ENCODE measurements around the gene CNST. TPM values are rescaled to one million over a fixed set of nuclear protein-coding genes. Genes with fewer than 3 reads are reported as not detected.

The CNST gene
- total RNA-seq, 1 experiment from 2014 or later, result 21.7 TPM

DNA sequence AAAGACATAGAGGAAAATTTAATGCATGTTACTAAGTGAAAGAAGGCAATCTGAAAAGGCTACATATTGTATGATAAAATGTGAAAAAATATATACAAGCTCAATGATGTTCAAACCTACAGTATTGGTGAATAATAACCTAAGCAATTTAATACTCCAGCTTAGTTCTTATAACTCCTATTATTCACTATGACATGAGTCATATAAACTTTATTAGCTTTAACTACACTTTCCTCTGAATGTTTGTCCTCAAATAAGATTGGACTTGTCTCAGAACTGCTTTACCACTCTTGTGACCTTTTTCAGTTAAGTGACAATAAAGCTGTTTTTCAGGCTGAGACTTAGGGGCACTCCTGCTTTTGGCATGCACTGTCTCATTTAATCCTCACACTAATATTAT lies 50.9 kb downstream of the CNST start:
- DNase-seq, result no peak
- H3K9me3 Mint-ChIP-seq (ENCODE audit: low read depth, unreplicated experiment), result no peaks in the 10 kb centered on the region
- H3K4me3 Mint-ChIP-seq (ENCODE audit: low read depth, unreplicated experiment), result no peak overlapping the region
- no peaks in the 10 kb centered on the region for H3K36me3 Mint-ChIP-seq (ENCODE audit: insufficient read depth, unreplicated experiment)
- no TSS peak for BruUV-seq (replicated peaks)
- TF ChIP-seq, protein P1, sequence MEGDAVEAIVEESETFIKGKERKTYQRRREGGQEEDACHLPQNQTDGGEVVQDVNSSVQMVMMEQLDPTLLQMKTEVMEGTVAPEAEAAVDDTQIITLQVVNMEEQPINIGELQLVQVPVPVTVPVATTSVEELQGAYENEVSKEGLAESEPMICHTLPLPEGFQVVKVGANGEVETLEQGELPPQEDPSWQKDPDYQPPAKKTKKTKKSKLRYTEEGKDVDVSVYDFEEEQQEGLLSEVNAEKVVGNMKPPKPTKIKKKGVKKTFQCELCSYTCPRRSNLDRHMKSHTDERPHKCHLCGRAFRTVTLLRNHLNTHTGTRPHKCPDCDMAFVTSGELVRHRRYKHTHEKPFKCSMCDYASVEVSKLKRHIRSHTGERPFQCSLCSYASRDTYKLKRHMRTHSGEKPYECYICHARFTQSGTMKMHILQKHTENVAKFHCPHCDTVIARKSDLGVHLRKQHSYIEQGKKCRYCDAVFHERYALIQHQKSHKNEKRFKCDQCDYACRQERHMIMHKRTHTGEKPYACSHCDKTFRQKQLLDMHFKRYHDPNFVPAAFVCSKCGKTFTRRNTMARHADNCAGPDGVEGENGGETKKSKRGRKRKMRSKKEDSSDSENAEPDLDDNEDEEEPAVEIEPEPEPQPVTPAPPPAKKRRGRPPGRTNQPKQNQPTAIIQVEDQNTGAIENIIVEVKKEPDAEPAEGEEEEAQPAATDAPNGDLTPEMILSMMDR (IDR thresholded peaks at IDR 0.05; ENCODE audit: unreplicated experiment), result no peak
- H3K4me1 Mint-ChIP-seq (ENCODE audit: low read depth, unreplicated experiment), result no peaks in the 10 kb centered on the region
- H3K27me3 Mint-ChIP-seq (ENCODE audit: unreplicated experiment), result no peaks in the 10 kb centered on the region
- intact Hi-C loops (cut with micrococcal nuclease; ENCODE audit: unreplicated experiment), result no loop called here
- H3K27ac Mint-ChIP-seq (ENCODE audit: unreplicated experiment), result no peak overlapping the region
- CTCF ChIA-PET, result interaction anchor here (0.6 to 1.5 kb wide), 3 partner anchors 8 to 1995 kb away, joined by 3 to 6 read pairs (median 4); no protein-coding TSS in a partner anchor

DNA sequence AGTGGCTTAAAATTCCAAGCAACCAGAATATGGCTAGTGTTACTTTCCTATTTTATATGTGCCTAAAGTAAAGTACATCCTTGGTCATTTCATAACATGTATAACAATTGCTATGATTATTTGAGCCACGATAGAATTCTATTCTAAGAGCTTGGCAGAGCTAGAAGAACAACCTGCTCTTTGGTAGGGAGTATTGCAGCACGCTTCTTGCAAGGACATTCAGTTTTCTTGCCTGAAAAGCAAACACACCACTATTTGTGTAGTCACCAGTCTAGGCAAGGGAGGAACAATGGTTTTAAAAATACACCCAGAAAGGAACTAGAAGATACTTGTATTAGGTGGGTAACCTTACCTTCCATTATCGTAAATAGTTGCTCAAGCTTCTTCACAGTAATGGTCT lies 51.5 kb downstream of the CNST start:
- CTCF ChIA-PET, result interaction anchor here (1.4 to 1.5 kb wide), 2 partner anchors 9 to 11 kb away, joined by 3 to 6 read pairs; no protein-coding TSS in a partner anchor
- no peaks in the 10 kb centered on the region for H3K27me3 Mint-ChIP-seq (ENCODE audit: unreplicated experiment)
- TF ChIP-seq, protein P1 (IDR thresholded peaks at IDR 0.05; ENCODE audit: unreplicated experiment), result no peak
- no peaks in the 10 kb centered on the region for H3K4me1 Mint-ChIP-seq (ENCODE audit: low read depth, unreplicated experiment)
- H3K27ac Mint-ChIP-seq (ENCODE audit: unreplicated experiment), result no peak overlapping the region
- H3K36me3 Mint-ChIP-seq (ENCODE audit: insufficient read depth, unreplicated experiment), result no peaks in the 10 kb centered on the region
- no peaks in the 10 kb centered on the region for H3K9me3 Mint-ChIP-seq (ENCODE audit: low read depth, unreplicated experiment)
- no peak overlapping the region for H3K4me3 Mint-ChIP-seq (ENCODE audit: low read depth, unreplicated experiment)
- intact Hi-C loops (cut with micrococcal nuclease; ENCODE audit: unreplicated experiment), result no loop called here
- no TSS peak for BruUV-seq (replicated peaks)
- DNase-seq, result no peak

DNA sequence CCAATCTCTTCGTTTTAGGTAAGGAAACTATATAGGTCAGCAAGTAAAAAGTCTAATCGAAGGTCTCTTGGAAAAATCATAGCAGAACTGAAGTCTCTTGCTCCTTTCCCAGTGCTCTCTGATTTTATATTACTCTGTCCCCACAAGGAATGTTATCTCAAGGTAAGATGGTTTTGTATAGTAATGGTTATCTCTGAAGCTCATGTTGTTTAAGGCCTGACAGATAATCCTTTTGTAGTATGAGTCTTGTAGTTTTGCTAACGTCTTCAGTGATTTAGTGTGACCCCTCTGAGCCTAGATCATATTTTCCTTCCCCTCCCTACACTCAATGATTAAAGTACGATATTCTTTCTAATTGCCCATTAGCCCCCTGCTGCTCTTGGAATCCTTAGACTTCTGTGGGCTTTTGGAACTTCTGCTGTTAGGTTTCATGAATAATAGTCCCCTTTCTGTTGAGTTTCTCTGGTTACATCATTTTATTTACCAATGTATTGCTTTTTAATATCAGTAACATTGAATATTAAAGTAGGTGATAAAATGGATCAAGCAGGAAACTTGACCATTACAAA lies 52.1 kb downstream of the CNST start:
- no peak overlapping the region for H3K27ac Mint-ChIP-seq (ENCODE audit: unreplicated experiment)
- H3K4me3 Mint-ChIP-seq (ENCODE audit: low read depth, unreplicated experiment), result no peak overlapping the region
- TF ChIP-seq, protein P1 (IDR thresholded peaks at IDR 0.05; ENCODE audit: unreplicated experiment), result no peak
- DNase-seq, result no peak
- BruUV-seq (replicated peaks), result no TSS peak
- CTCF ChIA-PET, result interaction anchor here (1.5 kb wide), 1 partner anchor 10 kb away, joined by 3 read pairs; no protein-coding TSS in a partner anchor
- no peaks in the 10 kb centered on the region for H3K9me3 Mint-ChIP-seq (ENCODE audit: low read depth, unreplicated experiment)
- no peaks in the 10 kb centered on the region for H3K36me3 Mint-ChIP-seq (ENCODE audit: insufficient read depth, unreplicated experiment)
- H3K27me3 Mint-ChIP-seq (ENCODE audit: unreplicated experiment), result no peaks in the 10 kb centered on the region
- no peaks in the 10 kb centered on the region for H3K4me1 Mint-ChIP-seq (ENCODE audit: low read depth, unreplicated experiment)
- intact Hi-C loops (cut with micrococcal nuclease; ENCODE audit: unreplicated experiment), result no loop called here

DNA sequence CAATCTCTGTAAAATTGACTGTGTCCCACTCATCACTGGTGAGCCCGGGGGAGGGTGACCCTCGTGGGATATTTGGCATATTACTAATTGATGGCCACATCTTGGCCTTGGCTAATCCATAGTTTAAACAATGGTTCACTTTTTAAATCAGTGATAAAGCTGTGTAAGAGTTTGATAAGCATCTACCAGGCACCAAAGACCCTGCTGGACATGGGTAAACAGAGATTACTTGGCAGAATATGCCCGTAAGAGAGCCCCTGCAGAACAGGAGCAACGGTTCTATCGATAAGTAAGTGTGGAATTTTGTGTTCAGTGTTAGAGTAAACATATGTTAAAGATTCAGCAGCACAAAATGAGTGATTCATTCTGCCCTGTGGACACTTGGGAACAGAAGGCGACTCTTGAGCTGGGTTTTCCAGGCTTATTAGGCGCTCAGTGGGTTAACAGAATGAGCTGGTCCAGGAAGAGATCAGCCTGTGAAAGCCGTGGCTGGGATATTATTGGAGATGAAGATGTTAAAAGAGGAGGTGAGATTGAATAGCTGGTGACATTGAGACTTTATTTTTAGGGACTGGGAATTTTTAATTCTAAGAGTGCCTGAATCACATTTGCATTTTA lies 55.9 kb downstream of the CNST start:
- H3K4me1 Mint-ChIP-seq (ENCODE audit: low read depth, unreplicated experiment), result no peaks in the 10 kb centered on the region
- no TSS peak for BruUV-seq (replicated peaks)
- intact Hi-C loops (cut with micrococcal nuclease; ENCODE audit: unreplicated experiment), result no loop called here
- TF ChIP-seq, protein P1 (IDR thresholded peaks at IDR 0.05; ENCODE audit: unreplicated experiment), result no peak
- H3K27ac Mint-ChIP-seq (ENCODE audit: unreplicated experiment), result no peak overlapping the region
- CTCF ChIA-PET, result interaction anchor here (1.7 kb wide), 1 partner anchor 14 kb away, joined by 5 read pairs; no protein-coding TSS in a partner anchor
- no peak for DNase-seq
- H3K36me3 Mint-ChIP-seq (ENCODE audit: insufficient read depth, unreplicated experiment), result no peaks in the 10 kb centered on the region
- no peak overlapping the region for H3K4me3 Mint-ChIP-seq (ENCODE audit: low read depth, unreplicated experiment)
- no peaks in the 10 kb centered on the region for H3K27me3 Mint-ChIP-seq (ENCODE audit: unreplicated experiment)
- no peaks in the 10 kb centered on the region for H3K9me3 Mint-ChIP-seq (ENCODE audit: low read depth, unreplicated experiment)

Data from Calu3 (cell line).